Stomach (tissue), 9 donors: ENCODE data around the gene CNTNAP4. TPM values are rescaled to one million over a fixed set of nuclear protein-coding genes. Genes with fewer than 3 reads are reported as not detected.

Source experiments
- DNase-seq, 2 donors: peaks; one replicate each; pipeline versions ENCODE4 v3.0.0 to v3.0.0-alpha.2; 2013 to 2019
- H3K27ac ChIP-seq, 5 donors: fragments of 200-600 bp in 4 of 5; sonication (generic) in 4 of 5; one replicate each; pipeline ENCODE4 v1.5.1; 2013 to 2019; ENCODE audit warnings: mild to moderate bottlenecking in 1 of 5, moderate library complexity in 1 of 5
- H3K27me3 ChIP-seq, 3 donors: fragments of 200-600 bp; sonication (generic); one replicate each; pipeline ENCODE4 v1.5.1; 2017 to 2019; ENCODE audit warnings: mixed run types in 1 of 3
- H3K36me3 ChIP-seq, 4 donors: fragments of 200-600 bp; sonication (generic); 1 replicate in 3 of 4; 2 replicates in 1 of 4; pipeline ENCODE4 v1.5.1; 2016 to 2019
- H3K4me1 ChIP-seq, 4 donors: fragments of 200-600 bp; sonication (generic); one replicate each; pipeline ENCODE4 v1.5.1; 2016 to 2019
- H3K4me3 ChIP-seq, 4 donors: fragments of 200-600 bp; sonication (generic) in 3 of 4; one replicate each; pipeline ENCODE4 v1.5.1; 2016 to 2019; ENCODE audit warnings: mild to moderate bottlenecking in 1 of 4
- H3K9me3 ChIP-seq, 4 donors: fragments of 200-600 bp; sonication (generic); one replicate each; pipeline ENCODE4 v1.5.1; 2016 to 2019
- CTCF ChIP-seq, 7 experiments: fragments of 450-650 bp in 4 of 7; fragments of 200-600 bp in 3 of 7; sonication (generic) in 3 of 7; IDR thresholded peaks; one replicate each; pipeline ENCODE4 v1.5.1; 2016 to 2019; ENCODE audit warnings: antibody characterized with exemption in 7 of 7, control low read depth in 2 of 7, mild to moderate bottlenecking in 1 of 7
- EP300 ChIP-seq: sonication (generic); formaldehyde crosslinking; IDR thresholded peaks from one replicate; pipeline ENCODE4 v1.6.1; 2017; ENCODE audit warnings: antibody characterized with exemption
- POLR2A ChIP-seq, 4 donors: fragments of 450-650 bp; IDR thresholded peaks; one replicate each; pipeline ENCODE4 v1.6.1; 2016; ENCODE audit warnings: antibody characterized with exemption in 4 of 4, control low read depth in 2 of 4, mild to moderate bottlenecking in 1 of 4, moderate library complexity in 1 of 4
- POLR2AphosphoS5 ChIP-seq, 3 donors: sonication (generic); formaldehyde crosslinking; IDR thresholded peaks; one replicate each; pipeline ENCODE4 v1.6.1; 2016; ENCODE audit warnings: antibody characterized with exemption in 3 of 3
- WGBS, 5 donors: extraction: QIAGEN DNeasy Blood & Tissue Kit in 3 of 5; methylation state at CpG; one replicate each; pipeline versions ENCODE4 v1.1.5 to v1.1.7; 2013 to 2018; 5-methylcytosine and 5-hydroxymethylcytosine counted together
- intact Hi-C: fragments of 100-400 bp; cut with DNase I; formaldehyde crosslinking; loops from one replicate; pipeline ENCODE4 v1.15.1; 2023; ENCODE audit warnings: low total_unique reads
- polyA plus RNA-seq, 3 donors: library from polyadenylated mRNA; stranded (reverse); fragments of 200-250 nt; gene quantifications; one replicate each; pipeline ENCODE4 v1.2.3, GENCODE V29; 2013
- total RNA-seq, 5 donors: library from RNA; depleted of rRNA; stranded (reverse); fragments of >200 nt; gene quantifications; one replicate each; pipeline versions ENCODE4 v1.1.0 to v1.2.3, GENCODE V29; 2014 to 2016
- donor health status: healthy with polysubstance abuse.
- donor health status: Bipolar disorder and iron deficiency.
- donor health status: healthy.

CNTNAP4 gene
- total and polyA plus RNA-seq, 8 donors, result 1.3 TPM; not detected in 7

GRCh38 chr16:76571755-76572154, 294.6 kb downstream of the CNTNAP4 start:
- Histone ChIP-seq H3K4me3 (no peak overlapping the region), H3K27me3 (no peaks in the 10 kb centered on the region), H3K9me3 (no peaks in the 10 kb centered on the region), H3K27ac (no peak overlapping the region), H3K4me1 (no peaks in the 10 kb centered on the region), H3K36me3 (no peaks in the 10 kb centered on the region)
- DNase-seq, result no peak
- TF ChIP-seq EP300 (no peak), POLR2AphosphoS5 (IDR thresholded peaks at IDR 0.05) (no peak), POLR2A (IDR thresholded peaks at IDR 0.05) (no peak), CTCF (IDR thresholded peaks at IDR 0.05) (no peak)
- intact Hi-C loops, result no loop called here
- WGBS, 5 donors, result 57 to 89% (median 72%) methylated on average over 3 of the region's 3 CpGs

GRCh38 chr16:76573281-76573680, 296.1 kb downstream of the CNTNAP4 start:
- Histone ChIP-seq H3K4me3 (no peak overlapping the region), H3K27ac (no peak overlapping the region), H3K27me3 (no peaks in the 10 kb centered on the region), H3K36me3 (no peaks in the 10 kb centered on the region), H3K9me3 (no peaks in the 10 kb centered on the region), H3K4me1 (no peaks in the 10 kb centered on the region)
- TF ChIP-seq POLR2AphosphoS5 (IDR thresholded peaks at IDR 0.05), result no peak
- no peak for TF ChIP-seq POLR2A (IDR thresholded peaks at IDR 0.05)
- no peak for TF ChIP-seq CTCF (IDR thresholded peaks at IDR 0.05)
- intact Hi-C loops, result no loop called here
- 88 to 95% (median 92%) methylated on average over 2 of the region's 2 CpGs for WGBS, 5 donors
- no peak for DNase-seq

GRCh38 chr16:76574651-76575050, 297.4 kb downstream of the CNTNAP4 start:
- Histone ChIP-seq H3K4me1 (no peaks in the 10 kb centered on the region), H3K9me3 (no peaks in the 10 kb centered on the region), H3K36me3 (no peaks in the 10 kb centered on the region), H3K4me3 (no peak overlapping the region), H3K27ac (no peak overlapping the region), H3K27me3 (no peaks in the 10 kb centered on the region)
- intact Hi-C loops, result no loop called here
- DNase-seq, result peak in 1 of 2 donors; percentile 51
- 22 to 46% (median 39%) methylated on average over 2 of the region's 2 CpGs for WGBS, 5 donors
- TF ChIP-seq CTCF (IDR thresholded peaks at IDR 0.05) (no peak), POLR2A (IDR thresholded peaks at IDR 0.05) (no peak), EP300 (no peak), POLR2AphosphoS5 (IDR thresholded peaks at IDR 0.05) (no peak)

- no peak overlapping the region for H3K4me3 ChIP-seq
- H3K36me3 ChIP-seq, result no peaks in the 10 kb centered on the region
- H3K27me3 ChIP-seq, result no peaks in the 10 kb centered on the region
- no peaks in the 10 kb centered on the region for H3K9me3 ChIP-seq
- no peaks in the 10 kb centered on the region for H3K4me1 ChIP-seq
- WGBS, 5 donors, result 43 to 62% (median 52%) methylated on average over 5 of the region's 5 CpGs
- TF ChIP-seq EP300, result no peak
- no peak for TF ChIP-seq POLR2A (IDR thresholded peaks at IDR 0.05)
- TF ChIP-seq CTCF (IDR thresholded peaks at IDR 0.05), result no peak
- no peak for TF ChIP-seq POLR2AphosphoS5 (IDR thresholded peaks at IDR 0.05)
- intact Hi-C loops, result no loop called here
- H3K27ac ChIP-seq, result no peak overlapping the region
- no peak for DNase-seq
Observed at GRCh38 chr16:76576526-76576925, 299.3 kb downstream of the CNTNAP4 start.
